ENCODE results near the gene ABTB2. TPM values are rescaled to one million over a fixed set of nuclear protein-coding genes. Genes with fewer than 3 reads are reported as not detected.

ABTB2 gene
- total and polyA plus RNA-seq, 2 of the 8 experiments (the other 6 are each of a cell fraction or from before 2014, with no cell fraction given): 7.7 to 10.2 TPM

- Histone ChIP-seq H4K8ac (ENCODE audit: extremely low read depth, insufficient read depth, low read length) (no peak overlapping the region), H3K14ac (ENCODE audit: insufficient read length) (no peak overlapping the region), H3K4me3 (ENCODE audit: extremely low read depth in 1 of 4, insufficient read depth in 2 of 4, low read depth in 3 of 4, low read length in 4 of 4) (no peak overlapping the region), H3K4me1 (replicated peaks in 1 of 4; ENCODE audit: control insufficient read depth in 3 of 4, insufficient read depth in 4 of 4, low read length in 3 of 4) (peaks cover 0 to 3% (median 1%) of the 10 kb centered on the region in 4 experiments; a peak in 1 of 7 replicates), H2BK12ac (ENCODE audit: low read depth, low read length) (no peak overlapping the region), H3K27me3 (replicated peaks in 1 of 4; ENCODE audit: control insufficient read depth in 3 of 4, extremely low read depth in 1 of 4, insufficient read depth in 3 of 4, low read length in 3 of 4) (no peaks in the 10 kb centered on the region), H3K27ac (ENCODE audit: low read depth, low read length) (no peak overlapping the region), H3K79me2 (ENCODE audit: control insufficient read depth in 1 of 2, insufficient read depth in 2 of 2, low read length in 2 of 2) (no peaks in the 10 kb centered on the region), H4K20me1 (replicated peaks in 1 of 2; ENCODE audit: control insufficient read depth in 1 of 2, insufficient read depth in 2 of 2, low read length in 2 of 2) (no peaks in the 10 kb centered on the region), H2BK15ac (ENCODE audit: low read length) (no peak overlapping the region), H3K56ac (replicated peaks; ENCODE audit: insufficient read length, low read depth, low read length) (no peak overlapping the region), H3K36me3 (ENCODE audit: control insufficient read depth in 2 of 4, insufficient read depth in 4 of 4, low read length in 3 of 4) (no peaks in the 10 kb centered on the region), H2BK120ac (replicated peaks; ENCODE audit: low read depth, low read length) (no peak overlapping the region), H2AK5ac (ENCODE audit: low read depth, low read length) (no peak overlapping the region), H3K9ac (replicated peaks in 1 of 4; ENCODE audit: extremely low read depth in 1 of 4, low read depth in 3 of 4, low read length in 3 of 4) (no peak overlapping the region), H2BK5ac (ENCODE audit: low read depth, low read length) (peak overlapping the region; percentile 44; the same call in 1 of the 2 replicates), H3K4me2 (ENCODE audit: insufficient read depth in 1 of 2, low read depth in 2 of 2, low read length in 2 of 2) (no peak overlapping the region), H4K91ac (replicated peaks; ENCODE audit: insufficient read length, low read length) (no peak overlapping the region), H2AFZ (ENCODE audit: low read length) (no peak overlapping the region), H3K4ac (replicated peaks; ENCODE audit: insufficient read length, low read depth, low read length) (no peak overlapping the region), H3K23me2 (ENCODE audit: low read depth, low read length) (no peaks in the 10 kb centered on the region), H3K9me3 (ENCODE audit: insufficient read depth in 2 of 2, low read depth in 1 of 2, low read length in 1 of 2) (no peaks in the 10 kb centered on the region; a peak in 1 of 4 replicates), H2BK20ac (ENCODE audit: low read length) (no peak overlapping the region), H3K18ac (ENCODE audit: extremely low read depth, low read length) (no peak overlapping the region), H3K23ac (ENCODE audit: insufficient read length) (no peak overlapping the region), H3K79me1 (ENCODE audit: low read depth, low read length) (no peaks in the 10 kb centered on the region), H4K5ac (ENCODE audit: insufficient read length, low read depth, low read length) (no peak overlapping the region)
- FAIRE-seq: no peak
- TF ChIP-seq TAF7 (optimal IDR thresholded peaks at IDR 0.05; ENCODE audit: borderline replicate concordance, low read depth, low read length) (no peak), EZH2 (IDR thresholded peaks at IDR 0.05; ENCODE audit: low read depth, low read length, severe bottlenecking) (no peak), CEBPB (IDR thresholded peaks at IDR 0.05; ENCODE audit: low read depth, low read length) (peak; percentile 89), MAX (IDR thresholded peaks at IDR 0.05) (no peak)
- ChIA-PET CTCF (ENCODE audit: partially characterized antibody) (interaction anchor here (0.9 to 2.2 kb wide), 3 partner anchors 11 to 94 kb away, joined by 4 to 9 read pairs (median 5); no protein-coding TSS in a partner anchor), POLR2A (ENCODE audit: partially characterized antibody) (no interaction called here)
- 95% methylated on average over 11 of the region's 11 CpGs; no CpG with 5 or more reads in 1 of the 2 experiments for WGBS, 2 experiments (ENCODE audit: extremely low coverage in 1 of 2, insufficient coverage in 1 of 2, insufficient read length in 1 of 2, insufficient replicate concordance in 2 of 2, low coverage in 1 of 2, low lambda C conversion rate in 2 of 2, missing lambda C conversion rate in 1 of 2)
- no peak for DNase-seq (ENCODE audit: low read depth in 1 of 2, low spot score in 2 of 2)
These were observed 83.0 kb downstream of the ABTB2 start for GRCh38 chr11:34274712-34275398.
